Activated CD8-positive, alpha-beta memory T cell treated with anti-CD3 and anti-CD28 coated beads, Interleukin-2, amount 50 U/mL, for 4 hours (primary cell): ENCODE measurements around the gene CCN5.
A peak's percentile ranks its signal among the peaks of the same experiment; 100 is the strongest.
"Not testable (repeated sequence)": the region's sequence is repeated elsewhere in the genome, so short reads cannot be mapped to it uniquely, and the experiment has no call there.

Experiments
- DNase-seq: peaks from one replicate; pipeline ENCODE4 v3.0.0-alpha.2; 2020

Gene CCN5

GRCh38 chr20:44714701-44715498, at the start of gene CCN5:
Gene CCN5 (plus strand): TSS chr20:44715369. CDS start chr20:44715391, 22 bp downstream.
- DNase-seq = no peak

- no peak for DNase-seq
Observed at GRCh38 chr20:44666066-44666465, 49.1 kb upstream of the CCN5 start.

- DNase-seq = not testable (repeated sequence)
Observed at GRCh38 chr20:44670851-44671250, 44.3 kb upstream of the CCN5 start.

- DNase-seq = peak; percentile 67
Observed at GRCh38 chr20:44671541-44671940, 43.6 kb upstream of the CCN5 start.

GRCh38 chr20:44672318-44672902, 42.8 kb upstream of the CCN5 start:
- DNase-seq = not testable (repeated sequence)

- no peak for DNase-seq
Observed at GRCh38 chr20:44678242-44678641, 36.9 kb upstream of the CCN5 start.

- DNase-seq = no peak
Observed at GRCh38 chr20:44678990-44679611, 36.1 kb upstream of the CCN5 start.

- no peak for DNase-seq
Observed at GRCh38 chr20:44681796-44682566, 33.2 kb upstream of the CCN5 start.

GRCh38 chr20:44683263-44684046, 31.7 kb upstream of the CCN5 start:
- DNase-seq = peak; percentile 64

GRCh38 chr20:44684047-44684967, 30.9 kb upstream of the CCN5 start:
- DNase-seq = no peak

- DNase-seq = no peak
Observed at GRCh38 chr20:44686934-44687333, 28.2 kb upstream of the CCN5 start.

- no peak for DNase-seq
Observed at GRCh38 chr20:44688053-44688625, 27.0 kb upstream of the CCN5 start.

- no peak for DNase-seq
Observed at GRCh38 chr20:44689809-44690208, 25.4 kb upstream of the CCN5 start.

GRCh38 chr20:44690781-44691423, 24.3 kb upstream of the CCN5 start:
- DNase-seq = no peak

- DNase-seq = no peak
Observed at GRCh38 chr20:44691424-44692423, 23.4 kb upstream of the CCN5 start.

- DNase-seq = no peak
Observed at GRCh38 chr20:44692932-44693480, 22.2 kb upstream of the CCN5 start.

- no peak for DNase-seq
Observed at GRCh38 chr20:44693627-44694026, 21.5 kb upstream of the CCN5 start.

GRCh38 chr20:44694159-44694558, 21.0 kb upstream of the CCN5 start:
- no peak for DNase-seq

- no peak for DNase-seq
Observed at GRCh38 chr20:44695295-44695673, 19.9 kb upstream of the CCN5 start.
